Measurements from ENCODE around the gene INO80C.

DNA sequence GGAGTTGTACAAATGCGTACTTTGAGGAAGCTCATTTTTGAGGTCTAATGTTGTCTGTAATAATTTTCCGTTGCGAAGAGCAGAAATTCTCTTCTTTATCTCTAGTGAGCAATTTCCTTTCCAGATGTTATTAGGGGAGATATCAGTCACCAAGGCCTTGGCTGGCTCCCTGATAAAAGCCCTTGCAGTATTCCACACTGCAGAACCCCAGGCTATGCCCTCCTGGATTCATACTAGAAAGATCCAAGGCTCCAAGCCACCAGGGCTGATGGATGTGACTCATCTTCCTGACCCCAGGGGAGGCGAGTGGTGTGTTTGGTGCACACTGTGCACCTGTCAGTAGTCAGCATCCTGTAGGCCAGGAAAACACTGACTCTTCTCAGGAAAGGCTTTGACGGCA is 34.7 kb downstream of the INO80C start:
- TF ChIP-seq, protein P1, sequence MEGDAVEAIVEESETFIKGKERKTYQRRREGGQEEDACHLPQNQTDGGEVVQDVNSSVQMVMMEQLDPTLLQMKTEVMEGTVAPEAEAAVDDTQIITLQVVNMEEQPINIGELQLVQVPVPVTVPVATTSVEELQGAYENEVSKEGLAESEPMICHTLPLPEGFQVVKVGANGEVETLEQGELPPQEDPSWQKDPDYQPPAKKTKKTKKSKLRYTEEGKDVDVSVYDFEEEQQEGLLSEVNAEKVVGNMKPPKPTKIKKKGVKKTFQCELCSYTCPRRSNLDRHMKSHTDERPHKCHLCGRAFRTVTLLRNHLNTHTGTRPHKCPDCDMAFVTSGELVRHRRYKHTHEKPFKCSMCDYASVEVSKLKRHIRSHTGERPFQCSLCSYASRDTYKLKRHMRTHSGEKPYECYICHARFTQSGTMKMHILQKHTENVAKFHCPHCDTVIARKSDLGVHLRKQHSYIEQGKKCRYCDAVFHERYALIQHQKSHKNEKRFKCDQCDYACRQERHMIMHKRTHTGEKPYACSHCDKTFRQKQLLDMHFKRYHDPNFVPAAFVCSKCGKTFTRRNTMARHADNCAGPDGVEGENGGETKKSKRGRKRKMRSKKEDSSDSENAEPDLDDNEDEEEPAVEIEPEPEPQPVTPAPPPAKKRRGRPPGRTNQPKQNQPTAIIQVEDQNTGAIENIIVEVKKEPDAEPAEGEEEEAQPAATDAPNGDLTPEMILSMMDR (conservative IDR thresholded peaks at IDR 0.05; ENCODE audit: low read length) = no peak
- no peak for TF ChIP-seq EZH2phosphoT487 (IDR thresholded peaks at IDR 0.05; ENCODE audit: borderline replicate concordance, low read depth, low read length)

All from OCI-LY7 (cell line).